ENCODE measurements around the gene LPP. TPM values are rescaled to one million over a fixed set of nuclear protein-coding genes. Genes with fewer than 3 reads are reported as not detected.

LPP gene
- total RNA-seq, 3 donors from 2014 or later (not counting 1 experiment from before 2014, with no cell fraction given) = 137 to 163 (median 149) TPM

GRCh38 chr3:188562144-188562543 is 408.2 kb downstream of the LPP start:
- H3K36me3 Mint-ChIP-seq = no peaks in the 10 kb centered on the region
- H3K36me3 ChIP-seq (ENCODE audit: control insufficient read depth, insufficient read depth, low read length) = no peaks in the 10 kb centered on the region
- H3K27me3 Mint-ChIP-seq (ENCODE audit: low read depth in 2 of 2) = no peaks in the 10 kb centered on the region
- H3K4me3 ChIP-seq (ENCODE audit: low read length) = no peak overlapping the region
- H3K9me3 ChIP-seq (ENCODE audit: control insufficient read depth, insufficient read depth, low read length) = no peaks in the 10 kb centered on the region
- H3K27ac ChIP-seq (ENCODE audit: low read length) = no peak overlapping the region
- peak overlapping the region; percentile 54 to 81 for H3K27ac Mint-ChIP-seq
- TF ChIP-seq, protein P1, sequence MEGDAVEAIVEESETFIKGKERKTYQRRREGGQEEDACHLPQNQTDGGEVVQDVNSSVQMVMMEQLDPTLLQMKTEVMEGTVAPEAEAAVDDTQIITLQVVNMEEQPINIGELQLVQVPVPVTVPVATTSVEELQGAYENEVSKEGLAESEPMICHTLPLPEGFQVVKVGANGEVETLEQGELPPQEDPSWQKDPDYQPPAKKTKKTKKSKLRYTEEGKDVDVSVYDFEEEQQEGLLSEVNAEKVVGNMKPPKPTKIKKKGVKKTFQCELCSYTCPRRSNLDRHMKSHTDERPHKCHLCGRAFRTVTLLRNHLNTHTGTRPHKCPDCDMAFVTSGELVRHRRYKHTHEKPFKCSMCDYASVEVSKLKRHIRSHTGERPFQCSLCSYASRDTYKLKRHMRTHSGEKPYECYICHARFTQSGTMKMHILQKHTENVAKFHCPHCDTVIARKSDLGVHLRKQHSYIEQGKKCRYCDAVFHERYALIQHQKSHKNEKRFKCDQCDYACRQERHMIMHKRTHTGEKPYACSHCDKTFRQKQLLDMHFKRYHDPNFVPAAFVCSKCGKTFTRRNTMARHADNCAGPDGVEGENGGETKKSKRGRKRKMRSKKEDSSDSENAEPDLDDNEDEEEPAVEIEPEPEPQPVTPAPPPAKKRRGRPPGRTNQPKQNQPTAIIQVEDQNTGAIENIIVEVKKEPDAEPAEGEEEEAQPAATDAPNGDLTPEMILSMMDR (IDR thresholded peaks at IDR 0.05) = no peak
- intact Hi-C loops (cut with micrococcal nuclease) = no loop called here
- no peaks in the 10 kb centered on the region for H3K9me3 Mint-ChIP-seq
- peak overlapping the region; percentile 32 for H3K4me3 Mint-ChIP-seq
- H3K27me3 ChIP-seq (ENCODE audit: control insufficient read depth, insufficient read depth, low read length) = no peaks in the 10 kb centered on the region
- peaks cover 9% of the 10 kb centered on the region for H3K4me1 ChIP-seq (ENCODE audit: control insufficient read depth, insufficient read depth, low read length)
- 9% methylated on average over 2 of the region's 2 CpGs for WGBS (ENCODE audit: insufficient coverage)
- DNase-seq = no peak
- ATAC-seq = no peak
- peaks cover 20 to 58% of the 10 kb centered on the region in 2 donors for H3K4me1 Mint-ChIP-seq

GRCh38 chr3:188567478-188568195 is 413.7 kb downstream of the LPP start:
- WGBS (ENCODE audit: insufficient coverage) = 88% methylated on average over 2 of the region's 3 CpGs
- DNase-seq = no peak

GRCh38 chr3:188568736-188569135 is 414.8 kb downstream of the LPP start:
- Mint-ChIP-seq H3K27me3 (ENCODE audit: low read depth in 2 of 2) (no peaks in the 10 kb centered on the region), H3K4me1 (peaks cover 26 to 30% of the 10 kb centered on the region in 2 donors), H3K9me3 (no peaks in the 10 kb centered on the region), H3K27ac (peak overlapping the region; percentile 73 to 83), H3K36me3 (no peaks in the 10 kb centered on the region), H3K4me3 (peak overlapping the region; percentile 11)
- TF ChIP-seq, protein P1 (IDR thresholded peaks at IDR 0.05) = no peak
- H3K4me1 ChIP-seq (ENCODE audit: control insufficient read depth, insufficient read depth, low read length) = peaks cover 11% of the 10 kb centered on the region
- H3K9me3 ChIP-seq (ENCODE audit: control insufficient read depth, insufficient read depth, low read length) = no peaks in the 10 kb centered on the region
- WGBS (ENCODE audit: insufficient coverage) = 26% methylated on average over 3 of the region's 3 CpGs
- ATAC-seq = peak; percentile 94 to 99 (median 96)
- no peaks in the 10 kb centered on the region for H3K27me3 ChIP-seq (ENCODE audit: control insufficient read depth, insufficient read depth, low read length)
- DNase-seq = peak in 1 of 2 donors; percentile 45
- H3K36me3 ChIP-seq (ENCODE audit: control insufficient read depth, insufficient read depth, low read length) = no peaks in the 10 kb centered on the region
- intact Hi-C loops (cut with micrococcal nuclease) = loop anchor here (1.0 to 2.0 kb wide), 2 partner anchors 15 to 826 kb away; no protein-coding TSS in a partner anchor
- H3K4me3 ChIP-seq (ENCODE audit: low read length) = no peak overlapping the region
- H3K27ac ChIP-seq (ENCODE audit: low read length) = peak overlapping the region; percentile 28

More at GRCh38 chr3:188567478-188568195, 413.7 kb downstream of the LPP start:
- Histone ChIP-seq H3K36me3 (ENCODE audit: control insufficient read depth, insufficient read depth, low read length) (no peaks in the 10 kb centered on the region), H3K4me3 (ENCODE audit: low read length) (no peak overlapping the region), H3K4me1 (ENCODE audit: control insufficient read depth, insufficient read depth, low read length) (peaks cover 9% of the 10 kb centered on the region), H3K9me3 (ENCODE audit: control insufficient read depth, insufficient read depth, low read length) (no peaks in the 10 kb centered on the region), H3K27ac (ENCODE audit: low read length) (no peak overlapping the region), H3K27me3 (ENCODE audit: control insufficient read depth, insufficient read depth, low read length) (no peaks in the 10 kb centered on the region)
- Mint-ChIP-seq H3K27ac (peak overlapping the region; percentile 31 to 83), H3K36me3 (no peaks in the 10 kb centered on the region), H3K4me3 (no peak overlapping the region), H3K9me3 (no peaks in the 10 kb centered on the region), H3K27me3 (ENCODE audit: low read depth in 2 of 2) (no peaks in the 10 kb centered on the region), H3K4me1 (peaks cover 24 to 26% of the 10 kb centered on the region in 2 donors)
- TF ChIP-seq, protein P1 (IDR thresholded peaks at IDR 0.05) = no peak
- intact Hi-C loops (cut with micrococcal nuclease) = loop anchor here (1.0 to 2.0 kb wide), 2 partner anchors 14 to 825 kb away; no protein-coding TSS in a partner anchor
- ATAC-seq = no peak
